ENCODE measurements around the gene SUMO4. TPM values are rescaled to one million over a fixed set of nuclear protein-coding genes. Genes with fewer than 3 reads are reported as not detected.

Gene SUMO4
- total and polyA plus RNA-seq, 2 of the 4 experiments (the other 2 are of a cell fraction): 2.2 TPM; not detected in 1

DNA sequence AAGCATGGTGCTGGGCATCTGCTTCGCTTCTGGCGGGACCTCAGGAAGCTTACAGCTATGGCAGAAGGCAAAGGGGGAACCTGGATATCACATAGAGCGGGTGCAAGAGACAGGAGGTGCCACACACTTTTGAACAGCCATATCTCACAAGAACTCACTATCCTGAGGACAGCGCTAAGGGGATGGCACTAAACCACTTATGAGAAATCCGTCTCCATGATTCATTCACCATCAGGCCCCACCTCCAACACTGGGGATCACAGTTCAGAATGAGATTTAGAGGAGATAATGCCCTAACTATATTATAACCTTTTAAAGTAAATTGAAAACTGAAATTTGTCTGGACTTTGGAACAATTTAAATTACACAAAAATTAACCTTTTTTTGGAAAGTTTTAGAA lies 37.8 kb upstream of the SUMO4 start:
- Histone ChIP-seq H4K20me1 (ENCODE audit: insufficient read depth, low read length) (peaks cover 62% of the 10 kb centered on the region), H2BK15ac (ENCODE audit: low read depth, low read length) (no peak overlapping the region), H3K18ac (ENCODE audit: low read depth, low read length) (no peak overlapping the region)

More for the DNA sequence above, 37.8 kb upstream of the SUMO4 start:
- Histone ChIP-seq H3K14ac (replicated peaks; ENCODE audit: low read depth, low read length) (no peak overlapping the region), H3K4ac (ENCODE audit: low read depth, low read length) (no peak overlapping the region), H3K9ac (ENCODE audit: low read depth, low read length) (no peak overlapping the region), H3K79me1 (ENCODE audit: low read depth in 1 of 2, low read length in 2 of 2) (peaks cover 28 to 61% of the 10 kb centered on the region in 2 experiments), H3K4me1 (ENCODE audit: control insufficient read depth, insufficient read depth, low read length) (peaks cover 6% of the 10 kb centered on the region), H3K4me2 (ENCODE audit: low read depth, low read length) (no peak overlapping the region), H3K9me1 (ENCODE audit: insufficient read depth, low read length) (peaks cover 11% of the 10 kb centered on the region), H4K5ac (ENCODE audit: low read depth, low read length) (no peak overlapping the region), H3K36me3 (ENCODE audit: control insufficient read depth, insufficient read depth, low read length) (peaks cover 3% of the 10 kb centered on the region; the same call in 1 of the 2 replicates), H3K27ac (ENCODE audit: insufficient read depth, low read length) (no peak overlapping the region), H2BK120ac (ENCODE audit: low read depth, low read length) (no peak overlapping the region), H4K8ac (ENCODE audit: low read depth in 2 of 2, low read length in 2 of 2) (no peak overlapping the region), H2AK5ac (ENCODE audit: low read depth, low read length) (no peak overlapping the region), H2BK20ac (ENCODE audit: low read depth, low read length) (no peak overlapping the region), H3K27me3 (ENCODE audit: control insufficient read depth, insufficient read depth, low read length) (no peaks in the 10 kb centered on the region), H3K4me3 (ENCODE audit: insufficient read depth, low read depth, low read length) (no peak overlapping the region), H2BK5ac (ENCODE audit: low read depth, low read length, poor library complexity, severe bottlenecking) (no peak overlapping the region), H4K91ac (ENCODE audit: insufficient read depth, low read depth, low read length) (no peak overlapping the region), H2AFZ (replicated peaks; ENCODE audit: low read length, poor library complexity) (no peak overlapping the region), H3K9me3 (ENCODE audit: control insufficient read depth, insufficient read depth, low read length) (no peaks in the 10 kb centered on the region), H2AK9ac (replicated peaks; ENCODE audit: low read depth, low read length, poor library complexity) (no peak overlapping the region), H3K23ac (ENCODE audit: low read depth, low read length) (no peak overlapping the region), H3K56ac (ENCODE audit: extremely low read depth, insufficient read depth, low read length) (no peak overlapping the region)
- POLR2A ChIA-PET (ENCODE audit: unreplicated experiment): no interaction called here
- dilution Hi-C loops (cut with HindIII; ENCODE audit: low sequenced_read_pairs, unreplicated experiment): no loop called here
- DNase-seq (no peak), ATAC-seq (ENCODE audit: low read depth) (no peak)
- intact Hi-C loops (cut with micrococcal nuclease): no loop called here
- BruUV-seq (replicated peaks): no TSS peak
- TF ChIP-seq FOS (IDR thresholded peaks at IDR 0.05; ENCODE audit: low read depth, low read length) (no peak), MAFK (IDR thresholded peaks at IDR 0.05; ENCODE audit: low read depth, low read length) (no peak), CHD1 (IDR thresholded peaks at IDR 0.05; ENCODE audit: low read depth, low read length) (no peak), POLR2A (IDR thresholded peaks at IDR 0.05; ENCODE audit: low read depth, low read length) (no peak), MAZ (IDR thresholded peaks at IDR 0.05; ENCODE audit: borderline replicate concordance, low read depth, low read length) (no peak), MXI1 (IDR thresholded peaks at IDR 0.05; ENCODE audit: borderline replicate concordance, low read depth, low read length) (no peak), CEBPB (IDR thresholded peaks at IDR 0.05; ENCODE audit: low read depth, low read length) (no peak), NFE2L2 (IDR thresholded peaks at IDR 0.05; ENCODE audit: low read depth, low read length) (no peak), RCOR1 (IDR thresholded peaks at IDR 0.05; ENCODE audit: insufficient replicate concordance, low read length) (no peak)
- TF ChIP-seq, protein P1, sequence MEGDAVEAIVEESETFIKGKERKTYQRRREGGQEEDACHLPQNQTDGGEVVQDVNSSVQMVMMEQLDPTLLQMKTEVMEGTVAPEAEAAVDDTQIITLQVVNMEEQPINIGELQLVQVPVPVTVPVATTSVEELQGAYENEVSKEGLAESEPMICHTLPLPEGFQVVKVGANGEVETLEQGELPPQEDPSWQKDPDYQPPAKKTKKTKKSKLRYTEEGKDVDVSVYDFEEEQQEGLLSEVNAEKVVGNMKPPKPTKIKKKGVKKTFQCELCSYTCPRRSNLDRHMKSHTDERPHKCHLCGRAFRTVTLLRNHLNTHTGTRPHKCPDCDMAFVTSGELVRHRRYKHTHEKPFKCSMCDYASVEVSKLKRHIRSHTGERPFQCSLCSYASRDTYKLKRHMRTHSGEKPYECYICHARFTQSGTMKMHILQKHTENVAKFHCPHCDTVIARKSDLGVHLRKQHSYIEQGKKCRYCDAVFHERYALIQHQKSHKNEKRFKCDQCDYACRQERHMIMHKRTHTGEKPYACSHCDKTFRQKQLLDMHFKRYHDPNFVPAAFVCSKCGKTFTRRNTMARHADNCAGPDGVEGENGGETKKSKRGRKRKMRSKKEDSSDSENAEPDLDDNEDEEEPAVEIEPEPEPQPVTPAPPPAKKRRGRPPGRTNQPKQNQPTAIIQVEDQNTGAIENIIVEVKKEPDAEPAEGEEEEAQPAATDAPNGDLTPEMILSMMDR (conservative IDR thresholded peaks at IDR 0.05; ENCODE audit: low read depth, low read length): no peak
- in situ Hi-C loops (cut with MboI; ENCODE audit: low sequenced_read_pairs): no loop called here
- no CpG with 5 or more reads among the region's 5 CpGs for WGBS, 2 experiments (ENCODE audit: extremely low coverage in 2 of 2, insufficient read length in 1 of 2)
- CTCF ChIA-PET: no interaction called here
